Measurements from ENCODE around the gene DLGAP1.

Gene DLGAP1

GRCh38 chr18:3468066-3468705 is 986.9 kb downstream of the DLGAP1 start:
- Mint-ChIP-seq H3K4me1 (peaks cover 17% of the 10 kb centered on the region), H3K9me3 (no peaks in the 10 kb centered on the region), H3K36me3 (no peaks in the 10 kb centered on the region), H3K27ac (no peak overlapping the region), H3K4me3 (no peak overlapping the region)
- no peak for ATAC-seq
- DNase-seq (ENCODE audit: low spot score in 2 of 2): no peak

- Mint-ChIP-seq H3K27ac (no peak overlapping the region), H3K9me3 (no peaks in the 10 kb centered on the region), H3K36me3 (peaks cover 8% of the 10 kb centered on the region), H3K4me1 (peaks cover 13% of the 10 kb centered on the region), H3K4me3 (no peak overlapping the region)
- no peak for DNase-seq (ENCODE audit: low spot score in 2 of 2)
- no peak for ATAC-seq
Observed at GRCh38 chr18:3466872-3467271, 988.2 kb downstream of the DLGAP1 start.

GRCh38 chr18:3466045-3466444 is 989.1 kb downstream of the DLGAP1 start:
- H3K4me1 Mint-ChIP-seq: peaks cover 13% of the 10 kb centered on the region
- peaks cover 16% of the 10 kb centered on the region for H3K36me3 Mint-ChIP-seq
- no peak for DNase-seq (ENCODE audit: low spot score in 2 of 2)
- no peak overlapping the region for H3K4me3 Mint-ChIP-seq
- no peak for ATAC-seq
- no peaks in the 10 kb centered on the region for H3K9me3 Mint-ChIP-seq
- no peak overlapping the region for H3K27ac Mint-ChIP-seq

GRCh38 chr18:3463051-3463450 is 992.1 kb downstream of the DLGAP1 start:
- Mint-ChIP-seq H3K9me3 (peaks cover 4% of the 10 kb centered on the region), H3K4me3 (no peak overlapping the region), H3K4me1 (peaks cover 30% of the 10 kb centered on the region), H3K36me3 (peaks cover 46% of the 10 kb centered on the region), H3K27ac (no peak overlapping the region)
- ATAC-seq: no peak
- DNase-seq (ENCODE audit: low spot score in 2 of 2): no peak

- Mint-ChIP-seq H3K36me3 (peaks cover 59% of the 10 kb centered on the region), H3K27ac (peak overlapping the region; percentile 14), H3K4me3 (no peak overlapping the region), H3K4me1 (peaks cover 43% of the 10 kb centered on the region), H3K9me3 (peaks cover 4% of the 10 kb centered on the region)
- DNase-seq (ENCODE audit: low spot score in 2 of 2) (no peak), ATAC-seq (no peak)
Observed at GRCh38 chr18:3461704-3462103, 993.4 kb downstream of the DLGAP1 start.

- Mint-ChIP-seq H3K36me3 (peaks cover 67% of the 10 kb centered on the region), H3K27ac (peak overlapping the region; percentile 30), H3K4me1 (peaks cover 44% of the 10 kb centered on the region), H3K9me3 (peaks cover 4% of the 10 kb centered on the region), H3K4me3 (no peak overlapping the region)
- ATAC-seq (no peak), DNase-seq (ENCODE audit: low spot score in 2 of 2) (no peak)
Observed at GRCh38 chr18:3460823-3461398, 994.2 kb downstream of the DLGAP1 start.

- DNase-seq (ENCODE audit: low spot score in 2 of 2): no peak
- Mint-ChIP-seq H3K4me3 (peak overlapping the region; percentile 63), H3K27ac (peak overlapping the region; percentile 93), H3K4me1 (peaks cover 58% of the 10 kb centered on the region), H3K36me3 (peaks cover 81% of the 10 kb centered on the region), H3K9me3 (peaks cover 4% of the 10 kb centered on the region)
- ATAC-seq: peak; percentile 94
Observed at GRCh38 chr18:3458952-3459853, 995.9 kb downstream of the DLGAP1 start.

GRCh38 chr18:3458378-3458777 is 996.7 kb downstream of the DLGAP1 start:
- DNase-seq (ENCODE audit: low spot score in 2 of 2) (no peak), ATAC-seq (peak; percentile 62)
- Mint-ChIP-seq H3K4me1 (peaks cover 59% of the 10 kb centered on the region), H3K27ac (peak overlapping the region; percentile 93), H3K36me3 (peaks cover 82% of the 10 kb centered on the region), H3K4me3 (peak overlapping the region; percentile 63), H3K9me3 (peaks cover 4% of the 10 kb centered on the region)

GRCh38 chr18:3457261-3457724 is 997.8 kb downstream of the DLGAP1 start:
- peaks cover 68% of the 10 kb centered on the region for H3K4me1 Mint-ChIP-seq
- ATAC-seq: no peak
- peaks cover 90% of the 10 kb centered on the region for H3K36me3 Mint-ChIP-seq
- H3K27ac Mint-ChIP-seq: peak overlapping the region; percentile 62
- H3K4me3 Mint-ChIP-seq: peak overlapping the region; percentile 63
- no peak for DNase-seq (ENCODE audit: low spot score in 2 of 2)
- peaks cover 4% of the 10 kb centered on the region for H3K9me3 Mint-ChIP-seq

GRCh38 chr18:3456686-3457069 is 998.4 kb downstream of the DLGAP1 start:
- Mint-ChIP-seq H3K27ac (peak overlapping the region; percentile 62), H3K4me1 (peaks cover 68% of the 10 kb centered on the region), H3K9me3 (peaks cover 4% of the 10 kb centered on the region), H3K36me3 (peaks cover 90% of the 10 kb centered on the region), H3K4me3 (no peak overlapping the region)
- ATAC-seq: no peak
- DNase-seq (ENCODE audit: low spot score in 2 of 2): no peak

GRCh38 chr18:3455907-3456685 is 999.0 kb downstream of the DLGAP1 start:
- no peak for ATAC-seq
- H3K36me3 Mint-ChIP-seq: peaks cover 90% of the 10 kb centered on the region
- peaks cover 68% of the 10 kb centered on the region for H3K4me1 Mint-ChIP-seq
- H3K9me3 Mint-ChIP-seq: peaks cover 4% of the 10 kb centered on the region
- peak overlapping the region; percentile 62 for H3K27ac Mint-ChIP-seq
- no peak for DNase-seq (ENCODE audit: low spot score in 2 of 2)
- H3K4me3 Mint-ChIP-seq: peak overlapping the region; percentile 93

- H3K27ac Mint-ChIP-seq: peak overlapping the region; percentile 98
- peak overlapping the region; percentile 93 for H3K4me3 Mint-ChIP-seq
Observed at GRCh38 chr18:3455090-3455635, 999.9 kb downstream of the DLGAP1 start.

GRCh38 chr18:3454365-3455089 is 1000.6 kb downstream of the DLGAP1 start:
- DNase-seq (ENCODE audit: low spot score in 2 of 2) (no peak), ATAC-seq (no peak)
- Mint-ChIP-seq H3K4me1 (peaks cover 60% of the 10 kb centered on the region), H3K9me3 (no peaks in the 10 kb centered on the region), H3K4me3 (peak overlapping the region; percentile 93), H3K36me3 (peaks cover 90% of the 10 kb centered on the region), H3K27ac (peak overlapping the region; percentile 98)

More at GRCh38 chr18:3455090-3455635, 999.9 kb downstream of the DLGAP1 start:
- Mint-ChIP-seq H3K36me3 (peaks cover 90% of the 10 kb centered on the region), H3K4me1 (peaks cover 62% of the 10 kb centered on the region), H3K9me3 (no peaks in the 10 kb centered on the region)
- no peak for ATAC-seq
- DNase-seq (ENCODE audit: low spot score in 2 of 2): no peak

Data from stimulated activated effector memory CD8-positive, alpha-beta T cell treated with anti-CD3 and anti-CD28 coated beads, Interleukin-12 subunit alpha, Interleukin-12 subunit beta, amount 100 ng/mL, for 72 hours (primary cell).